ENCODE results near the gene TCN1. TPM values are rescaled to one million over a fixed set of nuclear protein-coding genes. Genes with fewer than 3 reads are reported as not detected.
"Not testable (repeated sequence)": the region's sequence is repeated elsewhere in the genome, so short reads cannot be mapped to it uniquely, and the experiment has no call there.

TCN1 gene
- not detected for total RNA-seq
- long read RNA-seq: 0 reads

- ATAC-seq: no peak
- intact Hi-C loops (cut with micrococcal nuclease): no loop called here
These were observed at the start of gene TCN1 for GRCh38 chr11:59866397-59866796. TCN1 (minus strand) TSS chr11:59866487; CDS start chr11:59866470, 17 bp downstream.

GRCh38 chr11:59903569-59903968 is 37.3 kb upstream of the TCN1 start:
- ATAC-seq; intact Hi-C loops (cut with micrococcal nuclease); DNase-seq: not testable (repeated sequence)

More at GRCh38 chr11:59866397-59866796, at the start of gene TCN1:
- no peak for DNase-seq

- ATAC-seq (peak; percentile 55), DNase-seq (no peak)
- intact Hi-C loops (cut with micrococcal nuclease): no loop called here
These were observed 35.0 kb upstream of the TCN1 start for GRCh38 chr11:59901306-59901705.

GRCh38 chr11:59900366-59901126 is 34.3 kb upstream of the TCN1 start:
- ATAC-seq (no peak), DNase-seq (no peak)
- intact Hi-C loops (cut with micrococcal nuclease): no loop called here

- DNase-seq (no peak), ATAC-seq (no peak)
- intact Hi-C loops (cut with micrococcal nuclease): no loop called here
These were observed 33.2 kb upstream of the TCN1 start for GRCh38 chr11:59899532-59899931.

GRCh38 chr11:59898650-59899049 is 32.4 kb upstream of the TCN1 start:
- DNase-seq (no peak), ATAC-seq (no peak)
- intact Hi-C loops (cut with micrococcal nuclease): no loop called here

GRCh38 chr11:59898046-59898445 is 31.8 kb upstream of the TCN1 start:
- ATAC-seq (no peak), DNase-seq (no peak)
- intact Hi-C loops (cut with micrococcal nuclease): no loop called here

- intact Hi-C loops (cut with micrococcal nuclease): no loop called here
- DNase-seq (no peak), ATAC-seq (no peak)
These were observed 28.3 kb upstream of the TCN1 start for GRCh38 chr11:59894616-59895015.

GRCh38 chr11:59891781-59892181 is 25.5 kb upstream of the TCN1 start:
- ATAC-seq (no peak), DNase-seq (peak; percentile 23)
- intact Hi-C loops (cut with micrococcal nuclease): no loop called here

GRCh38 chr11:59887156-59887555 is 20.9 kb upstream of the TCN1 start:
- intact Hi-C loops (cut with micrococcal nuclease); ATAC-seq; DNase-seq: not testable (repeated sequence)

GRCh38 chr11:59883597-59883996 is 17.3 kb upstream of the TCN1 start:
- intact Hi-C loops (cut with micrococcal nuclease): no loop called here
- DNase-seq (no peak), ATAC-seq (no peak)

GRCh38 chr11:59879567-59879966 is 13.3 kb upstream of the TCN1 start:
- ATAC-seq: no peak
- no peak for DNase-seq
- intact Hi-C loops (cut with micrococcal nuclease): no loop called here

GRCh38 chr11:59878575-59878974 is 12.3 kb upstream of the TCN1 start, which contains the start of gene OOSP3:
OOSP3 (plus strand) TSS chr11:59878782; CDS start chr11:59878809, 27 bp downstream.
- no peak for DNase-seq
- no peak for ATAC-seq
- intact Hi-C loops (cut with micrococcal nuclease): no loop called here

- ATAC-seq (no peak), DNase-seq (no peak)
- intact Hi-C loops (cut with micrococcal nuclease): no loop called here
These were observed 11.5 kb upstream of the TCN1 start for GRCh38 chr11:59877784-59878183.

- ATAC-seq (no peak), DNase-seq (no peak)
- intact Hi-C loops (cut with micrococcal nuclease): no loop called here
These were observed 11.0 kb upstream of the TCN1 start for GRCh38 chr11:59877325-59877724.

- intact Hi-C loops (cut with micrococcal nuclease): no loop called here
- no peak for DNase-seq
- no peak for ATAC-seq
These were observed 9.7 kb upstream of the TCN1 start for GRCh38 chr11:59875856-59876519.

- DNase-seq (no peak), ATAC-seq (no peak)
- intact Hi-C loops (cut with micrococcal nuclease): no loop called here
These were observed 5.8 kb upstream of the TCN1 start for GRCh38 chr11:59872076-59872475.

GRCh38 chr11:59867946-59868345 is 1.7 kb upstream of the TCN1 start:
- no peak for ATAC-seq
- intact Hi-C loops (cut with micrococcal nuclease): no loop called here
- DNase-seq: no peak

GRCh38 chr11:59866836-59867235 is 549 bp upstream of the TCN1 start:
- intact Hi-C loops (cut with micrococcal nuclease): no loop called here
- DNase-seq (no peak), ATAC-seq (no peak)

- ATAC-seq: no peak
These were observed 1.3 kb downstream of the TCN1 start for GRCh38 chr11:59865031-59865430.

GRCh38 chr11:59862252-59862651 is 4.0 kb downstream of the TCN1 start:
- DNase-seq (no peak), ATAC-seq (no peak)
- intact Hi-C loops (cut with micrococcal nuclease): no loop called here

More at GRCh38 chr11:59865031-59865430, 1.3 kb downstream of the TCN1 start:
- no peak for DNase-seq
- intact Hi-C loops (cut with micrococcal nuclease): no loop called here
